GM19035 (cell line): Measurements from ENCODE around the gene PHLDB3.
"Not testable (repeated sequence)": the region's sequence is repeated elsewhere in the genome, so short reads cannot be mapped to it uniquely, and the experiment has no call there.

Experiments used
- ATAC-seq: cut with Tn5 transposase; IDR thresholded peaks from one replicate; pipeline ENCODE4 v1.9.1; 2021; ENCODE audit not compliant: unreplicated experiment

PHLDB3 gene

GRCh38 chr19:43527860-43528622, 23.5 kb upstream of the PHLDB3 start:
- no peak for ATAC-seq

- peak; percentile 72 for ATAC-seq
Observed at GRCh38 chr19:43526884-43527859, 22.6 kb upstream of the PHLDB3 start, which contains the start of gene ETHE1. TSS of gene ETHE1 (minus strand) at chr19:43527201. CDS start at chr19:43527177, 24 bp downstream.

- no peak for ATAC-seq
Observed at GRCh38 chr19:43525836-43526771, 21.6 kb upstream of the PHLDB3 start.

GRCh38 chr19:43524922-43525835, 20.6 kb upstream of the PHLDB3 start:
- ATAC-seq: no peak

- ATAC-seq: not testable (repeated sequence)
Observed at GRCh38 chr19:43523696-43524095, 19.1 kb upstream of the PHLDB3 start.

- no peak for ATAC-seq
Observed at GRCh38 chr19:43522929-43523328, 18.4 kb upstream of the PHLDB3 start.

GRCh38 chr19:43519436-43520088, 15.0 kb upstream of the PHLDB3 start:
- no peak for ATAC-seq

- no peak for ATAC-seq
Observed at GRCh38 chr19:43518051-43518450, 13.5 kb upstream of the PHLDB3 start.

- not testable (repeated sequence) for ATAC-seq
Observed at GRCh38 chr19:43512399-43512798, 7.9 kb upstream of the PHLDB3 start.

GRCh38 chr19:43511324-43511723, 6.8 kb upstream of the PHLDB3 start:
- no peak for ATAC-seq

GRCh38 chr19:43510713-43511112, 6.2 kb upstream of the PHLDB3 start:
- ATAC-seq: no peak

GRCh38 chr19:43507880-43508279, 3.3 kb upstream of the PHLDB3 start:
- no peak for ATAC-seq

GRCh38 chr19:43506629-43507028, 2.1 kb upstream of the PHLDB3 start:
- ATAC-seq: no peak

GRCh38 chr19:43505941-43506340, 1.4 kb upstream of the PHLDB3 start:
- no peak for ATAC-seq

- ATAC-seq: no peak
Observed at GRCh38 chr19:43505186-43505456, 575 bp upstream of the PHLDB3 start.

GRCh38 chr19:43503501-43504425, 783 bp downstream of the PHLDB3 start:
- peak; percentile 91 for ATAC-seq

GRCh38 chr19:43502419-43502976, 2.0 kb downstream of the PHLDB3 start:
- no peak for ATAC-seq
